GM10847 (cell line): ENCODE data around the gene SLCO1B1.

ENCODE experiments used
- POLR2A ChIP-seq: IDR thresholded peaks from 2 replicates; pipeline ENCODE4 v1.6.1; 2011; ENCODE audit not compliant: insufficient read length; ENCODE audit errors: extremely low read depth

The SLCO1B1 gene, protein sequence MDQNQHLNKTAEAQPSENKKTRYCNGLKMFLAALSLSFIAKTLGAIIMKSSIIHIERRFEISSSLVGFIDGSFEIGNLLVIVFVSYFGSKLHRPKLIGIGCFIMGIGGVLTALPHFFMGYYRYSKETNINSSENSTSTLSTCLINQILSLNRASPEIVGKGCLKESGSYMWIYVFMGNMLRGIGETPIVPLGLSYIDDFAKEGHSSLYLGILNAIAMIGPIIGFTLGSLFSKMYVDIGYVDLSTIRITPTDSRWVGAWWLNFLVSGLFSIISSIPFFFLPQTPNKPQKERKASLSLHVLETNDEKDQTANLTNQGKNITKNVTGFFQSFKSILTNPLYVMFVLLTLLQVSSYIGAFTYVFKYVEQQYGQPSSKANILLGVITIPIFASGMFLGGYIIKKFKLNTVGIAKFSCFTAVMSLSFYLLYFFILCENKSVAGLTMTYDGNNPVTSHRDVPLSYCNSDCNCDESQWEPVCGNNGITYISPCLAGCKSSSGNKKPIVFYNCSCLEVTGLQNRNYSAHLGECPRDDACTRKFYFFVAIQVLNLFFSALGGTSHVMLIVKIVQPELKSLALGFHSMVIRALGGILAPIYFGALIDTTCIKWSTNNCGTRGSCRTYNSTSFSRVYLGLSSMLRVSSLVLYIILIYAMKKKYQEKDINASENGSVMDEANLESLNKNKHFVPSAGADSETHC

DNA sequence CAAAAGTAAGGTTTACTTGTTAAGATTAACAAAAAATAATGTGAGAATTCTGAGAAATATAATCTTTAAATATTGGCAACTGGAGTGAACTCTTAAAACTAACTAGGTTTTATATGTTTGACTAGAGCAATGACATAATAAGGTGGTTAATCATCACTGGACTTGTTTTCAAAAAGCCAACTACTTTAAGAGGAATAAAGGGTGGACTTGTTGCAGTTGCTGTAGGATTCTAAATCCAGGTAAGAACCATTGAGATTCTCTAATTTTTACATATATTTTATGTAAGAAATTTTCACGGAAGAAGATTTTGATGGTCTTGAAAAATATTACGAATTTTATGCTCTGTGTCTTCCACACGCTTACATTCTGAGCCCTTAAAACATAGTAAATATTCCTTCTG is at the start of gene SLCO1B1:
Gene SLCO1B1, plus strand, starts transcription at position 197 of the 400 bp plus-strand sequence. CDS start 10,381 bp downstream, outside the sequence.
- TF ChIP-seq POLR2A = no peak

DNA sequence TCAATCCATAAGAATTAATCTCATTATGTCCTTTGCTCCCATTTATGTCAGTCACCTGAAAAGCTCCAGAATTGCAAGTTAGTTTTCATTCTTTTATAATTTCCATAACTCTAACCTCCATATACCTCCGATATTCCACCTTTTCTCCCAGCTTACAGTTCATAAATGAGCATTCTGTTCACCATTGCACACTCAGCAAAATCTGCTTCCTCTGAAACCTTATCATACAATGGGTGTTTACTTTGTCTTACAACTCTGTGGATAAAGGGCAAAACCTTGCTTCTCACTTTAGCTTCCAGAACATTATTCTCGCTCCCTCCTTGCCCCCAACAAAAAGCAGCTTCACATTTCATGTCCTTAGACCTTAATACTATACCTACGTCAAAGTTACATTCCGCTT is 19.3 kb upstream of the SLCO1B1 start:
- no peak for TF ChIP-seq POLR2A

DNA sequence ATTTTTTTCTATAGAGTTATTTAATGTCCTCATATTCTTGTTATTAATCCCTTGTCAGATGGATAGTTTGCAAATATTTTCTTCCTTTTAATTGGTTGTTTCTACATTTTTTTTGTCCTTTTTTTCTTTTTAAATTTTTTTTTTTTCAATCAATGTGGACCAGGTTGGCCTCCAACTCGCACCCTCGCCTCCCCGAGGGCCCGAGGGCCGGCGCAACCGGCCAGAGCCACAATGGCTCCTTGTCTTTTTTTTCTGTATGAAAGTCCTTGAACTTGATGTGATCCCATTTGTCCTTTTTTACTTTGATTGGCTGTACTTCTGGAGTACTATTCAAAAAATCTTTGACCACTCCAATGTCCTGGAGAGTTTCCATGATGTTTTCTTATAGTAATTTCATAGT is 17.7 kb upstream of the SLCO1B1 start:
- TF ChIP-seq POLR2A = no peak

DNA sequence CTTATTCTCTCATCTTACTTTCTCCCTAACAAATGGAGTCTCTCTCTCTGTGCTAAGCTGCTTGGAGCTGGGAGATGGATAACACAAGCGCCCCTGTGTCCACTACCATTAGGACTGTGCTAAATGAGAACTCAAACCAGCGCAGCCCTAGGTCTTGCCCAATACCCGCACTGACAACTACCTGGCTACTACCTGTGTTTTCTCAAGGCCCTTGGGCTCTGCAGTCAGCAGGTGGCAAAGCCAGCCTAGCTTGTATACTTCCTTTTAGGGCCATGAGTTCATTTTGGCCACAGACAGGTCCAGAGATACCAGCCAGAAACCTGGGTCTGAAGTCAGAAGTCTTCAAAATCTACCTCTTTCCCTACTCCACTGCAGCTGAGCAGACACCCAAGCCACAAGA is 13.0 kb upstream of the SLCO1B1 start:
- TF ChIP-seq POLR2A = no peak

DNA sequence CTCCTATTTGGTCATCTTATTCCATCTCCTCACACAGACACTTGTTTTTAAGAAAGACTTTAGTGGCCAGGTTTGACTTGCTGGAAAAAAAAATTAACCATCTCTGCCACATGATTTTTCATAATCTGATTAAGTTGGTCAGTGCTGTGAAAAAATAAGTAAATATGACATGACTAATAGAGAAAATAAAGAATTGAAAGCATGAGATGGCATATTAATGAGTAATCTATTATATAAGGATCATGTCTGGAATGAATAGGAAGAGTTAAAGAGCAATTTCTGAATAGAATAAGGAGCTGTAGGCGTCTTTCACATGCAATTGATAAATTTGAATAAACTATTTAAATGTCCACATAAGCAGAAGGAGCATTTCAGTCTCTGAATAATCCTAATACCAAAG is 12.2 kb upstream of the SLCO1B1 start:
- TF ChIP-seq POLR2A = no peak

DNA sequence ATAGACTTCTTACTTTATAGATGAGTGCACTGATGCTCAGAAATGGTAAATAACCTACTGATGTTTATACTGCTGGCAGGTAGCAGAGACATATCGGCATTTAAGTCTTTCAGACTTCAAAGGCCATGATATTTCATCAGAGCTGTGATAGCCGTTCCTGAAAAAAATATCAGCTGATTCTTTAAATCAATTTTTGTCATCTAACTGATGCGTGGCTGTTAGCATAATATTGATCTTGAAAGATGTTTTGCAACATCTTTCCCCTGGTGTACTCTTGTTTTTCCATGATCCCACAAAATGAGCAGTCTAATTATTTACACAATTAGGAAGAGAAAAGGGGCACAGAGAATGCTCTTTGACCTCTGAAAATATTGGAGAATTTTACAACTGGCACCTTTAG is 1.6 kb upstream of the SLCO1B1 start:
- TF ChIP-seq POLR2A = no peak

DNA sequence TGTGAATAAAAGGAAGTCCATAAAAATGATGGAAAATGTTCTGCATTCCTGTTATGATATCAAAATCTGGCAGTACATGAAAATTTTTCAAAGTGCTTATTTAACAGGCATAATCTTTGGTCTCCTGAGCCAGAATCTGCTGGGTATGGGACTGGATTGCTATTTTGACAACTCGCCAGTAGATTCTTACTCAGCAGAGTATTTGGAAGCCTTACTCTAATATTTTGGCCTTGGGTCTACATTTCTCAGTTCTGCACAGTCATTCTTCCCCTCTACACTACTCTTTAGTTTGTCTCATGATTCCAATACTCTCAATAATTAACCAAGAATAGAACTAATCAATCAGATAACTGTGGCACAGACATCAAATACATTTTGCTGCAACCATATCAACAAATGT is 1.1 kb upstream of the SLCO1B1 start:
- TF ChIP-seq POLR2A = no peak

DNA sequence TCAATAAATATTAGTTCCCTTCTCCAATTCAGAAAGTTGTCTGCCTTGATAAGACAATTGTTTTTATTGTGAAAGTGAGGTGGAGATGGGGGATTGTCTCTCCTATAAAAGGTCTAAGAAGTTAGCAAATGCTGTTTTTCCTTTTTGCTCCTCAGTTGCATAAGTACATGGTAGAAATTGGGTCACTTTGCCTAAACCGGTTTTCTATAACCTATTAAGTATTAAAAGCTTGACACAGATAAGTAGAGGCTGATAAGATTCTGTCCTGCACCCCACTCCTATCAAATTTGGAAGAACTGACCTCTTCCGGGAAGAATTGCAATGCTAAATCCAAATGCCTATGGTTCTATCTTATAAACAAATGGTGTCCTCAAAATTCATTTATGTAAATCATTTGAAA is 7.0 kb downstream of the SLCO1B1 start:
- no peak for TF ChIP-seq POLR2A

DNA sequence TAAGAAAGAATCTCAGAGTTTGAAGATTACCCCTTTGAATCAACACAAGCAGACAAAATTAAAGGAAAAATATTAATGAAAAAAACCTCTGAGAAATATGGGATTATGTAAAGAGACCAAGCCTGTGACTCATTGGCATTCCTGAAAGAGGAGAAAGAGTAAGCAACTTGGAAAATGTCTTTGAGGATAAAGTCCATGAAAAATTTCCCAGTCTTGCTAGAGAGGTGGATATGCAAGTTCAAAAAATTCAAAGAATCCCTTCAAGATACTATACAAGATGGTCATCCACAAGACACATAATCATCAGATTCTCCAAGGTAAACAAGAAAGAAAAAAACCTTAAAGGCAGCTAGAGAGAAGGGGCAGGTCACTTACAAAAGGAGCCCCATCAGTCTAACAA is 13.3 kb downstream of the SLCO1B1 start:
- no peak for TF ChIP-seq POLR2A

DNA sequence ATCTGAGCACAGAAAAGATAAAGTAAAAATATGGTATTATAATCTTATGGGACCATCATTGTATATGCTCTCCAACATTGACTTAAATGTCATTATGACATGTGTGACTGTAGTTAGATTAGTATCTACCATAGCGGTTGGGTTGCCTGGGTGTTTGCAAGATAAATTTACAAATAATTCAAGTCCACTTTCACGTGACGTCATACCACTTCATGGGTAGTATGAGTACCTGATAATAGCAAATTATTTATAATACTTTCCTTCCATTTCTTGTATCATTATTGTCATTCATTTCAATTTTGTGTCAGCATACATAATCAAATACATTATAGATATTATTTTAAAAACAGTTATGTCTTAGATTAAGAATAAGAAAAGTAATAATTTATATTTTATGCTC is 20.2 kb downstream of the SLCO1B1 start:
- no peak for TF ChIP-seq POLR2A

DNA sequence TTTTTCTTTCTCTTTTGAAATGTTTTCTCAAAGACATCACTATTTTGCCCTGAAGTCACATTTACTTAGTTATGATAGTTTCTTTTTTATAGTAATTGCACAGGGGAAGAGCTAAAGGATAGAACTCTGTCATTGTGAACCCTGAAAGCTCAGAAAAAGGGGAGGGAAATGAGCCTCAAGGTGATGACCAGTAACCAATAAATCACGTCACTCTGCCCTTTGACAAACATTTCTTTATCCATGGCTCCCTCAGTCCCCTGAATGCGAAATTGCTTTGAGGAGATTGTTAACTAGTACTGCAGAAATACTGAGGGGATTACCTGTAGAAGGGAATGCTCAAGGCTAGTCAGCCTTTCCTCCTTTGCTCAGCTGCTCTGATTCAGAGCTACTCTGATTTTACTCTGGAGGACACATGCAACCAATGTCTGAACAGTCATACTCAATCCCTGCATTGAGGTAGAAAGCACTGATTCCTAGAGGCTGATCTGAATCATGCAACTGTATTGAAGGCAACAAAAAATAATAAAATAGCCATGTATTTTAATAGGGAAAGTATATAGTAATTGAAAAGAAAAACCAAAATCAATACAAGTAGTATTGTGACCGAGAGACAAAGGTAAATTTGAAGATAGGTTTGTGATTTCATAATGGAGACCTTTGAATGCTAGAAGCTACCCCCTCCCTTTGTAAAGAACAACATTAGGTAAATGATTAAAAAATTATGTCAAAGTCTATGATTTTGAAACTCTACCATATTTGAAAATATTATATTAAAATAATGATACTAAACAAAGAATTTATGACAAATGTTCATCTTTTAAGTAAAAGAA is 24.7 kb downstream of the SLCO1B1 start:
- TF ChIP-seq POLR2A = no peak

DNA sequence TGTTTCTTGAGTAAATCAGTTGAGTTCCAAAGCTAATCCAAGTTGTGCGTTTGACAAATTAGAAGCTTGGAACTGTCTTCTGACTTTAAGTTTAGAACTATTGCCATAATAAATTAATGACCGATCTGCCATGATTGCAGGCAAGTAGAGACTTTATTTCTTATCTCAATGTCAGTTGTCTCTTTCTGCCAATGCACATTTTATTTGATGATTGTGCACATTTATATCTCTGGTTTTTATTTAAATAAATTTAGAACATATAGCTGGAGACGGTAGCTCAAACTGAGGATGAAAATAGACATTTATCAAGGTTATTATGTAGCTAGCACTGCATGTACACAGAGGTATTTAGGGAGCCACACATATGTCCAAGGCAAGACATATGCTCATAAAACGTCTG is 34.1 kb downstream of the SLCO1B1 start:
- TF ChIP-seq POLR2A = no peak

DNA sequence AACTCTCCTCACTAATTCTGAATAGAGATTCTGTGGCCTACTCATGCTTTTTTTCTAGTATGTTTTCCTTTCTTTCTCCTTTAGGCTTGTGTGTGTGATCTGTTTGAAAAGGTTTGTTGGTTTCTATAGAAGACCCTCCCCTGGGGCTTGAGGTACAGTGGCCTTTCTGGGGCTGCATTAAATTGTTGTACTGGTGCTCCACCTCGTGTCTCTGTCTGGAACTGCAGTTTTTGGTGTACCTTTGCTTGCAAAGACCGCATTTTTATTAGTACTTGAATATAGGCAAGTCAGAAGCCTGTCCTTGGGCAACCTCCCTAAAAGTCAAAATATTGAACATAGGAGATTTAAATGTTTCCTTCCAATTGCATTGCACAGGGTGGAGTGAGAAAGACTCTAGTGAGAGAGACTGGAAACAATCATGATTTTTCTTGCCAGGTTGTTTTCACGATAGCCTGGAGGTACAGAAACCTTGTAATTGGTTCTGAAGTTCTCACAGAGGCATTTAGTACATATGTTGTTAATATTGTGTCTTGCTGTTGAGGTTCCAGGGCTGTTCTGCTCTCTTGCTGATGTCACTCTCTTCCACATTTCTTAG is 39.0 kb downstream of the SLCO1B1 start:
- TF ChIP-seq POLR2A = no peak

DNA sequence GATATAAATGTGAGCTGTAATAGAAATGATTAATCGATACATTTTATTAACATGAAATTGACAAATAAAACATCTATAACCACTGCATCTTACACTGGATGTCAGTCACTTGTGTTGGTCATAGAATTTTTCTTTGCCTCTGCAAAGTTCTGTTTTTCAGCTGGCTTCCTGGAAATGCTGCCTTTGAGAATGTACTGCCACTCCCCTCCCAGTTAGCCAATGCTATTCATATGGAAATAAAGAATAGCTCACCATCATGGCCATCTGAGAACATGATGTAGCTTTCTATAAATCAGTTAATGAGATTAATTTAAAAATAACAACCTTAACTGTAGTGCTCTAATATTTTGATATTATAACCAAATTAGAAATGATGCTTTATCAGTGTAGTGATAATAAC is 41.1 kb downstream of the SLCO1B1 start:
- no peak for TF ChIP-seq POLR2A

DNA sequence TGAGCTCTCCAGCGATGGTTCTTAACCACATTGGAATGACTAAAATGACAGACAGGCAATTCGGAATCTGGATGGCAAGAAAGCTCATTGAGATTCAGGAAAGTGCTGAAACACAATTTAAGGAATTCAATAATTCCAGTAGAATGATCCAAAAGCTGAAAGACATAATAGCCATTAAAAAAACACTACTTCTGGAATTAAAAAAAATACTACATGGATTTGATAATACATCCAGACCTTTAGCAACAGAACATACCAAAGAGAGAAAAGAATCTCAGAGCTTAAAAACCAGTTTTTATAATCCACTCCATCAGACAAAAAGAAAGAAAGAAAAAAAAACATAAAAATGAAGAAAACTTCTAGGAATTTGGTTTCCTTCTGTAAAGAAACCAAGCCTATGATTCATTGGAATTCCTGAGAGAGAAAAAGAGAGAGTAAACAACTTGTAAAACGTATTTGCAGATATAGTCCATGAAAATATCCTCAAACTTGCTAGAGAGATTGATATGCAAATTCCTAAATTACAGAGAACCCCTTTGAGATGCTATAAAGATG is 52.8 kb downstream of the SLCO1B1 start:
- TF ChIP-seq POLR2A = no peak
